KMS-11 (cell line): ENCODE data around the gene ZNF532.

Experiments
- H2AFZ ChIP-seq: fragments of 200-600 bp; sonication (generic); 2 replicates; pipeline ENCODE4 v1.6.1; 2016; ENCODE audit warnings: antibody characterized with exemption, mixed run types, low read depth
- H3K27ac ChIP-seq: fragments of 200-600 bp; sonication (generic); 2 replicates; pipeline ENCODE4 v1.6.1; 2016; ENCODE audit warnings: mild to moderate bottlenecking, mixed run types
- H3K27me3 ChIP-seq: fragments of 200-600 bp; sonication (generic); 2 replicates; pipeline ENCODE4 v1.6.1; 2017; ENCODE audit warnings: mild to moderate bottlenecking, low read depth, mixed run types, moderate library complexity; ENCODE audit not compliant: insufficient read depth
- H3K36me3 ChIP-seq: fragments of 200-600 bp; sonication (generic); 2 replicates; pipeline ENCODE4 v1.6.1; 2017; ENCODE audit warnings: mild to moderate bottlenecking, mixed run types; ENCODE audit not compliant: insufficient read depth
- H3K4me1 ChIP-seq: fragments of 200-600 bp; sonication (generic); 2 replicates; pipeline ENCODE4 v1.6.1; 2016; ENCODE audit warnings: mild to moderate bottlenecking, low read depth, mixed run types; ENCODE audit not compliant: poor library complexity, severe bottlenecking
- H3K4me2 ChIP-seq: fragments of 200-600 bp; sonication (generic); 2 replicates; pipeline ENCODE4 v1.7.0; 2016; ENCODE audit warnings: mild to moderate bottlenecking, mixed run types
- H3K4me3 ChIP-seq: fragments of 200-600 bp; sonication (generic); IDR thresholded peaks from 2 replicates; pipeline ENCODE4 v1.6.1; 2017; ENCODE audit warnings: low read depth, low read length, mixed read lengths; ENCODE audit not compliant: insufficient read depth
- H3K79me2 ChIP-seq: fragments of 200-600 bp; sonication (generic); 2 replicates; pipeline ENCODE4 v1.6.1; 2016; ENCODE audit warnings: low read depth, mixed run types; ENCODE audit not compliant: insufficient read depth
- H3K9ac ChIP-seq: fragments of 200-600 bp; sonication (generic); 2 replicates; pipeline ENCODE4 v1.6.1; 2016; ENCODE audit warnings: mild to moderate bottlenecking, mixed run types
- H4K20me1 ChIP-seq: fragments of 200-600 bp; sonication (generic); 2 replicates; pipeline ENCODE4 v1.6.1; 2016; ENCODE audit warnings: mild to moderate bottlenecking, mixed run types; ENCODE audit not compliant: insufficient read depth
- TF ChIP-seq, protein P1 (sequence below): fragments of 200-600 bp; sonication (generic); conservative IDR thresholded peaks from 2 replicates; pipeline ENCODE4 v1.6.1; 2017; ENCODE audit warnings: low read depth, mild to moderate bottlenecking, antibody characterized with exemption, low read length, moderate library complexity, mixed read lengths

ZNF532 gene

GRCh38 chr18:58898010-58898799, 33.5 kb downstream of the ZNF532 start:
- Histone ChIP-seq H3K27ac (no peak overlapping the region), H2AFZ (no peak overlapping the region), H3K4me1 (peaks cover 12% of the 10 kb centered on the region), H3K4me3 (no peak overlapping the region), H3K9ac (no peak overlapping the region), H4K20me1 (no peaks in the 10 kb centered on the region), H3K36me3 (no peaks in the 10 kb centered on the region), H3K27me3 (no peaks in the 10 kb centered on the region), H3K4me2 (no peak overlapping the region), H3K79me2 (0 out of 2 replicates have a peak, but pooled peaks cover 7% of the 10 kb centered on the region)
- TF ChIP-seq, protein P1, sequence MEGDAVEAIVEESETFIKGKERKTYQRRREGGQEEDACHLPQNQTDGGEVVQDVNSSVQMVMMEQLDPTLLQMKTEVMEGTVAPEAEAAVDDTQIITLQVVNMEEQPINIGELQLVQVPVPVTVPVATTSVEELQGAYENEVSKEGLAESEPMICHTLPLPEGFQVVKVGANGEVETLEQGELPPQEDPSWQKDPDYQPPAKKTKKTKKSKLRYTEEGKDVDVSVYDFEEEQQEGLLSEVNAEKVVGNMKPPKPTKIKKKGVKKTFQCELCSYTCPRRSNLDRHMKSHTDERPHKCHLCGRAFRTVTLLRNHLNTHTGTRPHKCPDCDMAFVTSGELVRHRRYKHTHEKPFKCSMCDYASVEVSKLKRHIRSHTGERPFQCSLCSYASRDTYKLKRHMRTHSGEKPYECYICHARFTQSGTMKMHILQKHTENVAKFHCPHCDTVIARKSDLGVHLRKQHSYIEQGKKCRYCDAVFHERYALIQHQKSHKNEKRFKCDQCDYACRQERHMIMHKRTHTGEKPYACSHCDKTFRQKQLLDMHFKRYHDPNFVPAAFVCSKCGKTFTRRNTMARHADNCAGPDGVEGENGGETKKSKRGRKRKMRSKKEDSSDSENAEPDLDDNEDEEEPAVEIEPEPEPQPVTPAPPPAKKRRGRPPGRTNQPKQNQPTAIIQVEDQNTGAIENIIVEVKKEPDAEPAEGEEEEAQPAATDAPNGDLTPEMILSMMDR: no peak

- H3K4me1 ChIP-seq: peaks cover 12% of the 10 kb centered on the region
- TF ChIP-seq, protein P1: no peak
- no peak overlapping the region for H3K27ac ChIP-seq
- H3K36me3 ChIP-seq: no peaks in the 10 kb centered on the region
- H2AFZ ChIP-seq: no peak overlapping the region
- no peaks in the 10 kb centered on the region for H4K20me1 ChIP-seq
- no peak overlapping the region for H3K9ac ChIP-seq
- H3K79me2 ChIP-seq: no peaks in the 10 kb centered on the region
- no peak overlapping the region for H3K4me3 ChIP-seq
- no peak overlapping the region for H3K4me2 ChIP-seq
- H3K27me3 ChIP-seq: no peaks in the 10 kb centered on the region
Measured at GRCh38 chr18:58900015-58900649, 35.5 kb downstream of the ZNF532 start.

- TF ChIP-seq, protein P1: no peak
- no peak overlapping the region for H3K4me2 ChIP-seq
- peaks cover 7% of the 10 kb centered on the region for H3K4me1 ChIP-seq
- no peak overlapping the region for H3K4me3 ChIP-seq
- H2AFZ ChIP-seq: no peak overlapping the region
- no peaks in the 10 kb centered on the region for H3K36me3 ChIP-seq
- no peaks in the 10 kb centered on the region for H3K79me2 ChIP-seq
- no peaks in the 10 kb centered on the region for H4K20me1 ChIP-seq
- H3K27ac ChIP-seq: no peak overlapping the region
- no peaks in the 10 kb centered on the region for H3K27me3 ChIP-seq
- no peak overlapping the region for H3K9ac ChIP-seq
Measured at GRCh38 chr18:58901143-58901542, 36.5 kb downstream of the ZNF532 start.

DNA sequence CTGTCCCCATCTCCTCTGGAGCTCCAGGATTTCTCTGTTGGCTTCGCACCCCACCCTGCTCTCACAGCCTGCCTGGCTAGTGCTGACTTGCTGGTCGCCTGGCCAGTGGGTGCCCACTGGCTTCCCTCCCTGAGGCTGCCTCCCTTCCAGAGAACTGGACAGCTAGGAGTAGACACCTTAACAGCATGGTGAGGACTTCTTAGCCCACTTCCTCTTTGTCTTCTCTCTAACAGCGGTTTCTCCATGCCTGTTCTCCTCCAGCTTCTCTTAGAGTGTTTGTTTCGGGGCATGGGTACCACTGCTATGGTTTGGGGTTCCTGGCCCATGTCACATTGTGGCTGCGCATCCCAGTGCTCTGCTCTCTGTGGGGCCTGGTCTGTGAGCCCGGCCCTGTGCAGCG, 37.1 kb downstream of the ZNF532 start:
- Histone ChIP-seq H2AFZ (no peak overlapping the region), H3K4me1 (peaks cover under 1% of the 10 kb centered on the region), H3K79me2 (no peaks in the 10 kb centered on the region), H3K9ac (no peak overlapping the region), H3K4me3 (no peak overlapping the region), H3K27ac (no peak overlapping the region), H4K20me1 (no peaks in the 10 kb centered on the region), H3K36me3 (no peaks in the 10 kb centered on the region), H3K4me2 (no peak overlapping the region), H3K27me3 (no peaks in the 10 kb centered on the region)
- TF ChIP-seq, protein P1: no peak
